Measurements from ENCODE around the gene GAS7. TPM values are rescaled to one million over a fixed set of nuclear protein-coding genes. Genes with fewer than 3 reads are reported as not detected.

Gene GAS7
- polyA plus RNA-seq, 4 donors: 14.1 to 55.7 (median 22.5) TPM

- no peak for DNase-seq (ENCODE audit: low read depth in 4 of 4, low spot score in 3 of 4)
Observed at GRCh38 chr17:9994761-9995160, 203.6 kb downstream of the GAS7 start.

GRCh38 chr17:9991796-9992195, 206.6 kb downstream of the GAS7 start:
- no peak for DNase-seq (ENCODE audit: low read depth in 4 of 4, low spot score in 3 of 4)

GRCh38 chr17:9991351-9991750, 207.1 kb downstream of the GAS7 start:
- DNase-seq (ENCODE audit: low read depth in 4 of 4, low spot score in 3 of 4): no peak

GRCh38 chr17:9987779-9988585, 210.4 kb downstream of the GAS7 start:
- no peak for DNase-seq (ENCODE audit: low read depth in 4 of 4, low spot score in 3 of 4)

- no peak for DNase-seq (ENCODE audit: low read depth in 4 of 4, low spot score in 3 of 4)
Observed at GRCh38 chr17:9986754-9987382, 211.5 kb downstream of the GAS7 start.

- no peak for DNase-seq (ENCODE audit: low read depth in 4 of 4, low spot score in 3 of 4)
Observed at GRCh38 chr17:9985646-9986045, 212.8 kb downstream of the GAS7 start.

- DNase-seq (ENCODE audit: low read depth in 4 of 4, low spot score in 3 of 4): no peak
Observed at GRCh38 chr17:9984768-9985167, 213.6 kb downstream of the GAS7 start.

- DNase-seq (ENCODE audit: low read depth in 4 of 4, low spot score in 3 of 4): no peak
Observed at GRCh38 chr17:9982159-9982558, 216.2 kb downstream of the GAS7 start.

GRCh38 chr17:9981344-9981915, 217.0 kb downstream of the GAS7 start:
- DNase-seq (ENCODE audit: low read depth in 4 of 4, low spot score in 3 of 4): no peak

- DNase-seq (ENCODE audit: low read depth in 4 of 4, low spot score in 3 of 4): no peak
Observed at GRCh38 chr17:9979463-9979995, 218.9 kb downstream of the GAS7 start.

GRCh38 chr17:9977180-9977575, 221.2 kb downstream of the GAS7 start:
- no peak for DNase-seq (ENCODE audit: low read depth in 4 of 4, low spot score in 3 of 4)

GRCh38 chr17:9976283-9977179, 221.9 kb downstream of the GAS7 start:
- no peak for DNase-seq (ENCODE audit: low read depth in 4 of 4, low spot score in 3 of 4)

GRCh38 chr17:9974448-9975381, 223.7 kb downstream of the GAS7 start:
- no peak for DNase-seq (ENCODE audit: low read depth in 4 of 4, low spot score in 3 of 4)

GRCh38 chr17:9973669-9974447, 224.5 kb downstream of the GAS7 start:
- no peak for DNase-seq (ENCODE audit: low read depth in 4 of 4, low spot score in 3 of 4)

GRCh38 chr17:9971991-9972390, 226.4 kb downstream of the GAS7 start:
- DNase-seq (ENCODE audit: low read depth in 4 of 4, low spot score in 3 of 4): no peak

- DNase-seq (ENCODE audit: low read depth in 4 of 4, low spot score in 3 of 4): no peak
Observed at GRCh38 chr17:9969301-9969935, 229.0 kb downstream of the GAS7 start.

GRCh38 chr17:9968881-9969280, 229.5 kb downstream of the GAS7 start:
- DNase-seq (ENCODE audit: low read depth in 4 of 4, low spot score in 3 of 4): no peak

GRCh38 chr17:9968008-9968407, 230.4 kb downstream of the GAS7 start:
- DNase-seq (ENCODE audit: low read depth in 4 of 4, low spot score in 3 of 4): no peak
